ENCODE data around the gene TCERG1L.

TCERG1L gene

DNA sequence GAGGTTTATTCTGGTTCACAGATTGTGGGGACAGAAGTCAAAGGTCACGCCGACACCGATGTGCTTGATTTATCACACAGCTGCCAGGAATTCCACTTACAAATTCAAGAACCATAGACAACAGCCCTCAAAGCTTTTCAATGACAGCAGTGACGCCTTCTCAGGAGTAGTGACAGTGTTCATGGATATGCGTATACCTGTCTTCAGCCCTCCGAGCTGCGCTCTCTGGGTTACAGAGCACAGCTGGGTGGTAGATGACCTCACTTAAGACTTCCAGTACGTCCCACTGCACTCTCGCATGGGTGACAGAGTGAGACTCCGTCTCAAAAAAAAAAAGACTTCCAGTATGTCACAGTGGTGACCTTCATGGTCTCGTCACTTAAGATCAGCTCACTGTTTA, 108.5 kb downstream of the TCERG1L start:
- ChIA-PET POLR2A (no interaction called here), CTCF (no interaction called here)
- H3K4me3 ChIP-seq (ENCODE audit: low read depth, low read length), result no peak overlapping the region
- TF ChIP-seq, protein P1, sequence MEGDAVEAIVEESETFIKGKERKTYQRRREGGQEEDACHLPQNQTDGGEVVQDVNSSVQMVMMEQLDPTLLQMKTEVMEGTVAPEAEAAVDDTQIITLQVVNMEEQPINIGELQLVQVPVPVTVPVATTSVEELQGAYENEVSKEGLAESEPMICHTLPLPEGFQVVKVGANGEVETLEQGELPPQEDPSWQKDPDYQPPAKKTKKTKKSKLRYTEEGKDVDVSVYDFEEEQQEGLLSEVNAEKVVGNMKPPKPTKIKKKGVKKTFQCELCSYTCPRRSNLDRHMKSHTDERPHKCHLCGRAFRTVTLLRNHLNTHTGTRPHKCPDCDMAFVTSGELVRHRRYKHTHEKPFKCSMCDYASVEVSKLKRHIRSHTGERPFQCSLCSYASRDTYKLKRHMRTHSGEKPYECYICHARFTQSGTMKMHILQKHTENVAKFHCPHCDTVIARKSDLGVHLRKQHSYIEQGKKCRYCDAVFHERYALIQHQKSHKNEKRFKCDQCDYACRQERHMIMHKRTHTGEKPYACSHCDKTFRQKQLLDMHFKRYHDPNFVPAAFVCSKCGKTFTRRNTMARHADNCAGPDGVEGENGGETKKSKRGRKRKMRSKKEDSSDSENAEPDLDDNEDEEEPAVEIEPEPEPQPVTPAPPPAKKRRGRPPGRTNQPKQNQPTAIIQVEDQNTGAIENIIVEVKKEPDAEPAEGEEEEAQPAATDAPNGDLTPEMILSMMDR (IDR thresholded peaks at IDR 0.05; ENCODE audit: insufficient read depth, low read length, missing control alignments), result no peak
- no peak for DNase-seq (ENCODE audit: low read depth, low spot score)

DNA sequence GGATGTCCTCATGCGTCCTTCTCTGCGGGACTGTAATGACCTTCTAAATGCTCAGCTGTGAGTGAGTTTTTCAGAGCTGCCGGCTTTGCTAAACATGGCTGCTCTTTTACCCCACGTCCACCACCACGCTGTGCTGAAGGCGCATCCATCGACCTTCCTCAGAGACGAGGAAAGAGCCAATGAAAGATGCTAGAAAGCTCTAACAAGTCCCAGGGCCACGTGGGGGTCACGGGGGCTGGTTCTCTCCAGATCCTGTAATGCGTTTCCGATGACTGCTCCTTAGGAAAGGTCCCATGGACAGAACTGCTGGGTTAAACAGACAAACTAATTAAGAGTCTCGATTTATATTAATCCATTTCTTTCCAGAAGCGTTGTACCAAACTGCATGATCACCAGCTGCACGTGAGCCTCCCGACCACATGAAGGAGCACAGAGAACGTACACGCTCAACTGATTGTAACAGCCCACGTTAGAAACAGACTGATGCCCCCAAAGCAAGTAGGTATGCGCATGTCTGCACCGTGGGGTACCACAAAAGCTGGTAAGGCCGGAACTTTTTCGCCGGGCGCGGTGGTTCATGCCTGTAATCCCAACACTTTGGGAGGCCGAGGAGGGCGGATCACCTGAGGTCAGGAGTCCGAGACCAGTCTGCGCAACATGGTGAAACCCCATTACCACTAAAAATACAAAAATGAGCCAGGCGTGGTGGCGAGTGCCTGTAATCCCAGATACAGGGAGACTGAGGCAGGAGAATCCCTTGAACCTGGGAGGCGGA, 109.6 kb downstream of the TCERG1L start:
- DNase-seq (ENCODE audit: low read depth, low spot score), result no peak
- CTCF ChIA-PET, result no interaction called here
- POLR2A ChIA-PET, result no interaction called here
- H3K4me3 ChIP-seq (ENCODE audit: low read depth, low read length), result no peak overlapping the region
- TF ChIP-seq, protein P1 (IDR thresholded peaks at IDR 0.05; ENCODE audit: insufficient read depth, low read length, missing control alignments), result no peak

DNA sequence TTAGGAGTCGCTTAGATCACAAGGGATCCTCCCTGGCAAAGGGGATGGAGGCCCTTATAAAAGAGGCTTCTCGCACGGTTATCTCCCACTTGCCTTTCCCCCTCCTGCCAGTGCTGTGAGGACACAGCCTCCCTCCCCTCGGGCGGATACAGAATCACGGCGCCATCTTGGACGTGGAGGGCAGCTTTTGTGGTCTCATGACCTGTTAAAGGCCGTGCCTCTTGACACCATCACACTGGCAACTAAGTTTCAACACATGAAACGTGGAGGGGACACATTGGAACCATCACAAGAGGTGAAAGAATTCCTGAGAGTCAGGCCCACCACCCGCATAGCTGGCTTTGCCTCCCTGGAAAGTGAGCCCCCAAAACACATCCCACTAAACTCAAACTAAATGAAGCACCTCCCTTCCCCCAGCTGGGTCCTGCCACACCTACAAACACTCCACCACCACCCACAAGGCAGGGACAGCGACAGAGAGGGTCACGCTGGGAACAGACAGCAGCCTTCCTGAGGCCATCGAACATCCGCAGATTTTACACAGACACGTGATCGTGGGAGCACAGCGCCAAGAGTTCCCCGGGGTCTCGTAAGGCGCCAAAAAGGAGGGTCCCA, 110.6 kb downstream of the TCERG1L start:
- POLR2A ChIA-PET, result no interaction called here
- CTCF ChIA-PET, result no interaction called here
- TF ChIP-seq, protein P1 (IDR thresholded peaks at IDR 0.05; ENCODE audit: insufficient read depth, low read length, missing control alignments), result no peak
- no peak overlapping the region for H3K4me3 ChIP-seq (ENCODE audit: low read depth, low read length)
- no peak for DNase-seq (ENCODE audit: low read depth, low spot score)

DNA sequence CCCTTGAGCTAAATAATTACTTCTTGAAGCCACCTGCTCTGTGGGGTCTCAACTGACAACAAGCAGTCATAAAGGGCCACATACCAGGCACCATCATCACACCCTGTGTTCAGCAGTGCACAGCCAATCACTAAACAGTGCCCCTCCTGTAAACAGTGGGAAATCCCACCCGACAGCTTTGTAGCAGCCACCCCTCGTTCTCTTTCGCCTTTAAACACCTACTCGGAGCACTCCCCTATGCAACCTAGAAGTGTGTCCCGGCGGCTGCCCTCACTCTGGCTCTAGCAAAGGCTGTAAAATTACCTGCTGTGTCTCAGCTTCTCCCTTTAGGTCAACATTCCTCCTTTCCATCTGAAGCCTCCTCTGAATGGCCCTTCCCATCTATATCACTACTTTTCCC, 111.9 kb downstream of the TCERG1L start:
- CTCF ChIA-PET, result no interaction called here
- no peak overlapping the region for H3K4me3 ChIP-seq (ENCODE audit: low read depth, low read length)
- DNase-seq (ENCODE audit: low read depth, low spot score), result no peak
- TF ChIP-seq, protein P1 (IDR thresholded peaks at IDR 0.05; ENCODE audit: insufficient read depth, low read length, missing control alignments), result no peak
- POLR2A ChIA-PET, result no interaction called here

DNA sequence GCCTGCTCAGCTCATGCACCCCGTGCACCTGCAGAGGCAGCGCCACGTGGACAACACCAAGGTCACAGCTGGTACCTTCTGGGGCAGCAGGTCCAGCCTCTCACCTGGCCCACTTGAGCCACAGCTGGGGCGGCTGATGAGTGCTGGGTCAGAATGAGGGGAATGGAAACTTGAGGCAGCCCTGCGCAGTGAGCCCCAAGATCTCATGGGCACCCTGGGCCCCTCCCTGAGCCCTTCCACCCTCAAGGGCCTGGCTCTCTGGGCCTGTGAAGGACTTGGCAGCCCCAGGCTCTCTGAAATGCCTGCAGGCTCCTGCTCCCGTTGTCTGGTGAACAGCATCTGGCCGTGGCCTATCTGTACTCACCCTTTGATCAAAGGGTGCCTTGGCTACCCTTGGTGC, 112.7 kb downstream of the TCERG1L start:
- POLR2A ChIA-PET, result no interaction called here
- CTCF ChIA-PET, result no interaction called here
- DNase-seq (ENCODE audit: low read depth, low spot score), result no peak
- TF ChIP-seq, protein P1 (IDR thresholded peaks at IDR 0.05; ENCODE audit: insufficient read depth, low read length, missing control alignments), result no peak
- no peak overlapping the region for H3K4me3 ChIP-seq (ENCODE audit: low read depth, low read length)

DNA sequence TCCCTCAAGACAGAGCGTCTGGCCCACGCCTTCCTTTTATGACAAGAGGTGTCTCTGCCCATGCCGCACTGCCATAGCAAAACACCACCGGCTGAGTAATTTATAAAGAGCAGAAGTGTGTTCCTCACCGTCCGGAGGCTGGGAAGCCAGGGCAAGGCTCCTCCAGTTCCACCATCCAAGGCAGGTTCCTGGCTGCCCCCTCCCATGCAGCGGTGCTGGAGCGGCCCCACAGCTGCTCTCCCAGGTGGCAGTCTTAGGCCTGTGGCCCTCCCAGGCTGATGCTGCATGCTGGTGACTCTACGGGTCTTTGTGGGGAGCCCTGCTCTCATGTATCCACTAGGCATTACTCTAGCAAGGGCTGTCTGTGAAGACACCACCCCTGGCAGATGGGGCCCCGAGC, 113.1 kb downstream of the TCERG1L start:
- no peak overlapping the region for H3K4me3 ChIP-seq (ENCODE audit: low read depth, low read length)
- TF ChIP-seq, protein P1 (IDR thresholded peaks at IDR 0.05; ENCODE audit: insufficient read depth, low read length, missing control alignments), result no peak
- CTCF ChIA-PET, result no interaction called here
- POLR2A ChIA-PET, result no interaction called here
- DNase-seq (ENCODE audit: low read depth, low spot score), result no peak

All from AG04449 (cell line).